OCI-LY1 (cell line): Measurements from ENCODE around the gene HSD11B1L.

Source experiments
- H2AFZ ChIP-seq: fragments of 200-600 bp; sonication (generic), shearing (Covaris generic); 2 replicates; pipeline ENCODE4 v1.6.0; 2014; ENCODE audit warnings: antibody characterized with exemption, mild to moderate bottlenecking, low read length
- H3F3A ChIP-seq: fragments of 200-600 bp; sonication (generic), shearing (Covaris generic); 2 replicates; pipeline ENCODE4 v1.6.0; 2014; ENCODE audit warnings: mild to moderate bottlenecking, antibody characterized with exemption, low read length, moderate library complexity; ENCODE audit not compliant: insufficient read depth
- H3K27ac ChIP-seq: fragments of 200-600 bp; sonication (generic); 2 replicates; pipeline ENCODE4 v1.5.1; 2014; ENCODE audit warnings: low read length, mixed run types, mild to moderate bottlenecking, low read depth; ENCODE audit not compliant: poor library complexity, severe bottlenecking
- H3K27me3 ChIP-seq: fragments of 200-600 bp; sonication (generic); 2 replicates; pipeline ENCODE4 v1.6.0; 2014; ENCODE audit warnings: antibody characterized with exemption, mild to moderate bottlenecking, low read length, moderate library complexity; ENCODE audit not compliant: insufficient read depth
- H3K36me3 ChIP-seq: fragments of 200-600 bp; sonication (generic); 2 replicates; pipeline ENCODE4 v1.6.1; 2014; ENCODE audit warnings: mild to moderate bottlenecking, antibody characterized with exemption, low read length, moderate library complexity, mixed read lengths; ENCODE audit not compliant: insufficient read depth
- H3K4me1 ChIP-seq: fragments of 200-600 bp; sonication (generic); 2 replicates; pipeline ENCODE4 v1.5.1; 2014; ENCODE audit warnings: mild to moderate bottlenecking, low read length, moderate library complexity; ENCODE audit not compliant: insufficient read depth, severe bottlenecking
- H3K4me2 ChIP-seq: fragments of 200-600 bp; sonication (generic), shearing (Covaris generic); 2 replicates; pipeline ENCODE4 v1.6.1; 2014; ENCODE audit warnings: low read length
- H3K4me3 ChIP-seq: fragments of 200-600 bp; sonication (generic); 2 replicates; pipeline ENCODE4 v1.5.1; 2014; ENCODE audit warnings: low read length, low read depth, mild to moderate bottlenecking, mixed read lengths; ENCODE audit not compliant: poor library complexity, severe bottlenecking
- H3K79me2 ChIP-seq: fragments of 200-600 bp; shearing (Covaris generic); 2 replicates; pipeline ENCODE4 v1.6.1; 2016; ENCODE audit warnings: mixed run types, low read length, mixed read lengths; ENCODE audit not compliant: insufficient read depth
- H3K9ac ChIP-seq: fragments of 200-600 bp; sonication (generic), shearing (Covaris generic); 2 replicates; pipeline ENCODE4 v1.6.1; 2014; ENCODE audit warnings: mild to moderate bottlenecking, low read length, mixed read lengths
- H3K9me2 ChIP-seq: fragments of 200-600 bp; sonication (generic), shearing (Covaris generic); 2 replicates; pipeline ENCODE4 v1.6.1; 2014; ENCODE audit warnings: low read depth, mild to moderate bottlenecking, low read length, mixed read lengths
- H3K9me3 ChIP-seq: fragments of 200-600 bp; shearing (Covaris generic); 2 replicates; pipeline ENCODE4 v1.6.1; 2014; ENCODE audit warnings: low read length, mixed read lengths
- H4K20me1 ChIP-seq: fragments of 200-600 bp; sonication (generic), shearing (Covaris generic); 2 replicates; pipeline ENCODE4 v1.6.0; 2016; ENCODE audit warnings: mild to moderate bottlenecking, low read length; ENCODE audit not compliant: insufficient read depth
- EZH2 ChIP-seq: fragments of 200-600 bp; sonication (generic), shearing (Covaris generic); IDR thresholded peaks from 2 replicates; pipeline ENCODE4 v1.8.0; 2017; ENCODE audit warnings: borderline replicate concordance, mixed run types, mild to moderate bottlenecking, antibody characterized with exemption, low read length, moderate library complexity, mixed read lengths
- TF ChIP-seq, protein P1 (sequence below): fragments of 200-600 bp; sonication (generic), shearing (Covaris generic); IDR thresholded peaks from 2 replicates; pipeline ENCODE4 v1.5.1; 2017; ENCODE audit warnings: mild to moderate bottlenecking, antibody characterized with exemption, low read length, moderate library complexity, mixed read lengths

HSD11B1L gene

DNA sequence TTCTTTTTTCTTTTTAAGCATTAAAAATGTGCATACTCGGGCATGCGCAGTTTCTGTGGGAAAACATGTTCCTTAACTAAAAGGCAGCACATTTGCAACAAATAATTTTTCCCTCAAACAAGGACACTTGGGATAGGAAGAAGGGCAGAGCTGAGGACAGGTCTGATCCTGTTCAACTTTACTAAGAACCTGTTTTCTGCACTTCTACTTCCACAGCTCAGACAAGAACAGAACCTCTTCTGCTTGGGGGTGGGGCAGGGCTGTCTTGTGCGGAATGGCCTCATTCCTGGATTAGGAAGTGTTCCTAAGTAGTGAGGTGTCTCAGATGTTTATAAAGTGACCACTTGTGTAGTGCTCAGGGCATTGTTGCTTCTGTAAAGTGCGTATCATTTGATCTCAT lies 39.7 kb upstream of the HSD11B1L start:
- Histone ChIP-seq H3K4me3 (no peak overlapping the region), H4K20me1 (0 out of 2 replicates have a peak, but pooled peaks cover 5% of the 10 kb centered on the region), H2AFZ (no peak overlapping the region), H3K27me3 (no peaks in the 10 kb centered on the region), H3K36me3 (peaks cover 86% of the 10 kb centered on the region), H3K79me2 (peaks cover 75% of the 10 kb centered on the region), H3F3A (no peaks in the 10 kb centered on the region), H3K9ac (no peak overlapping the region), H3K4me1 (no peaks in the 10 kb centered on the region), H3K27ac (no peak overlapping the region), H3K9me3 (no peaks in the 10 kb centered on the region), H3K9me2 (no peaks in the 10 kb centered on the region), H3K4me2 (no peak overlapping the region)
- TF ChIP-seq, protein P1, sequence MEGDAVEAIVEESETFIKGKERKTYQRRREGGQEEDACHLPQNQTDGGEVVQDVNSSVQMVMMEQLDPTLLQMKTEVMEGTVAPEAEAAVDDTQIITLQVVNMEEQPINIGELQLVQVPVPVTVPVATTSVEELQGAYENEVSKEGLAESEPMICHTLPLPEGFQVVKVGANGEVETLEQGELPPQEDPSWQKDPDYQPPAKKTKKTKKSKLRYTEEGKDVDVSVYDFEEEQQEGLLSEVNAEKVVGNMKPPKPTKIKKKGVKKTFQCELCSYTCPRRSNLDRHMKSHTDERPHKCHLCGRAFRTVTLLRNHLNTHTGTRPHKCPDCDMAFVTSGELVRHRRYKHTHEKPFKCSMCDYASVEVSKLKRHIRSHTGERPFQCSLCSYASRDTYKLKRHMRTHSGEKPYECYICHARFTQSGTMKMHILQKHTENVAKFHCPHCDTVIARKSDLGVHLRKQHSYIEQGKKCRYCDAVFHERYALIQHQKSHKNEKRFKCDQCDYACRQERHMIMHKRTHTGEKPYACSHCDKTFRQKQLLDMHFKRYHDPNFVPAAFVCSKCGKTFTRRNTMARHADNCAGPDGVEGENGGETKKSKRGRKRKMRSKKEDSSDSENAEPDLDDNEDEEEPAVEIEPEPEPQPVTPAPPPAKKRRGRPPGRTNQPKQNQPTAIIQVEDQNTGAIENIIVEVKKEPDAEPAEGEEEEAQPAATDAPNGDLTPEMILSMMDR = no peak
- TF ChIP-seq EZH2 = no peak

DNA sequence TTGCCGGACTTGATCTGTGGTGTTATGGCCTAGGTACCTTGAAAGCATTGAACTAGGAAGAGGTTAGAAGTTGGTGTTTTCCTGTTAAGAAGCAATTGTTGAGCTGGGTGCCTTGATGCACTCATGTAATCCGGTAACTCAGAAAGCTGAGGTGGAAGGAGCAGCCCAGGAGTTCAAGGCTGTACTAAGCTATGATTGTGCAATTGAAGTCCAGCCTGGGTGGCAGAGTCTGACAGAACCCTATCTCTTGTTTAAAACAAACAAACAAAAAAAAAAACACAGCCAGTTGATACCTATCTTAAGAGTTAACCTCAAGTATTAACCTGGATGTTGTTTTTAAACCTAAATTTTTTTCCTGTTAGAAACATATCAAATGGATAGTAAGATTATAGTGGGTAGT lies 38.6 kb upstream of the HSD11B1L start:
- no peak overlapping the region for H2AFZ ChIP-seq
- no peaks in the 10 kb centered on the region for H3K9me3 ChIP-seq
- H3K9me2 ChIP-seq = no peaks in the 10 kb centered on the region
- 0 out of 2 replicates have a peak, but pooled peaks cover 3% of the 10 kb centered on the region for H4K20me1 ChIP-seq
- no peak overlapping the region for H3K9ac ChIP-seq
- TF ChIP-seq EZH2 = no peak
- TF ChIP-seq, protein P1 = no peak
- H3K79me2 ChIP-seq = peaks cover 66% of the 10 kb centered on the region
- H3K36me3 ChIP-seq = peaks cover 87% of the 10 kb centered on the region
- H3K4me1 ChIP-seq = no peaks in the 10 kb centered on the region
- H3F3A ChIP-seq = no peaks in the 10 kb centered on the region
- H3K27me3 ChIP-seq = no peaks in the 10 kb centered on the region
- H3K4me3 ChIP-seq = no peak overlapping the region
- H3K4me2 ChIP-seq = no peak overlapping the region
- no peak overlapping the region for H3K27ac ChIP-seq

DNA sequence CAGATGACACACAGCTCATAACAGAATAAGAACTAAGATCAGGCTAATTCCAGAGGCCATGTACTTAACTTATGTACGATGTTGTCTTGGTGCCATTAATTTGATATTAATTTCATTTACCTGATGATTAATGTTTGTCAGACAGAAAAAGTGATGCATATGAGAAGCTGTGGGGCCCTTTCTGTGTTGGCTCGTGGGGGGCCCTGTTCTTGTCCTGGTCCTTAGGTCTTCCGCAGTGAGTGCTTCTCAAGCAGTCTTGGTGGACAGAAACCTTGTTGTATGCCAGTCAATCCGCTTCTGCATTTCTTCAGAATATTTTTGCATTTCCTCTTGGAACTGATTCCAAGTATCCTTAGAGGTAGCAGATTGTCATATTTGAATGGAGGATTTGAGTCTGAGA lies 37.8 kb upstream of the HSD11B1L start:
- Histone ChIP-seq H3K4me2 (no peak overlapping the region), H3K27me3 (no peaks in the 10 kb centered on the region), H4K20me1 (0 out of 2 replicates have a peak, but pooled peaks cover 3% of the 10 kb centered on the region), H3K9ac (no peak overlapping the region), H3K9me3 (no peaks in the 10 kb centered on the region), H2AFZ (no peak overlapping the region), H3K9me2 (no peaks in the 10 kb centered on the region), H3K36me3 (peaks cover 87% of the 10 kb centered on the region), H3K4me3 (no peak overlapping the region), H3K27ac (no peak overlapping the region), H3K4me1 (no peaks in the 10 kb centered on the region), H3F3A (no peaks in the 10 kb centered on the region), H3K79me2 (peaks cover 57% of the 10 kb centered on the region)
- no peak for TF ChIP-seq EZH2
- TF ChIP-seq, protein P1 = no peak
